GM19328 (cell line): ENCODE measurements around the gene RPS16.

Experiments used
- ATAC-seq: cut with Tn5 transposase; IDR thresholded peaks from one replicate; pipeline ENCODE4 v1.9.1; 2021; ENCODE audit warnings: mild to moderate bottlenecking, moderate library complexity; ENCODE audit not compliant: unreplicated experiment

RPS16 gene

DNA sequence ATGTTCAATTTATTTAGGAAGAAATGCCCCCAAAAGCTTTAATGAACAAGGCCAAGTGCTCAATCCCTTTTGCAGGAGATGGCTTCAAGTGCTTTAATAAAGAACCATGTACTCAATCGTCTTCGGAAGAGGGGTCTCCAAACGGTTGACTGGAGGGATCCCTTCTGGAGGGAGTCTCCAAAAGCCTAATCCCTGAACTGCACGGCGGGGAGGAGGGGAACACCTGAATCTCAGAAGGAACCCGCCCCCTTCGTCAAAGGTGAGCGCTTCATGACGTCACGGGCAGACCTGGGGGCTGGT lies 45.3 kb downstream of the RPS16 start:
- ATAC-seq, result no peak

DNA sequence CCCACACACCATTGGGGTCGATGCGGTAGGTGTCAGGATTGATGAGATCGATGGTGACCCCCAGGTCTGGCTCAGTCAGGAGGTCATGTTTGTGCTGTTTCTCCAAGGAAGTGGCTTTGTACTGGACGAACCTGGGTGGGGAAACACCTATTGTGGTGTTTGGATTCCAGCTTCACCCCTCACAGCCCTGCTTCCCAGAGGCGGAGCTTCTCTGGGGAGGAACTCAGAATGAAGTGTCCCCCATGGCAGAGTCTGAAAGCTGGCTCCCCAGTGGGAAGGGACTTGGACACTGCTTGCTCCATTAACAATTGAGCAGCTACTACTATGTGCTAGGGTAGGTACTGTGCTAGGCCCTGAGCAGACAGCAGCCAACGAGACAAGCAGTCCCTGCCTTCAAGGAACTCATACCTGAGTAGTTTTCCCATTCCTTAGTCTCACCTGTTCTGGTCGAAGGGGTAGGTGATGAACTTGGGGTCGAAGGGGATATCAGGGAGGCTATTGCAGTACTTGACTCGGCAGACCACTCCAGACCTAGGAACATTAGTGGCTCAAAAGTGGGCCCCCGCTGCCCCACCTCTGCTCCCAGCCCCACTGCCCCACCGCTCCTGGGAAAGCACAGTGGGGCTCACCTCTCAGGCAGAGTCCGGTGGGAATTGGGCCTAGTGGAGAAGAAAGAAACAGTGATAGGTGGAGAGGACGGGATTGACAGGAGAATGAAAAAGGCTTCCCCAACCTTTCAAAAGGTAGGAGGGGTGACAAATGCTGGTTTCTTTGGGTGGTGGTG lies 45.9 kb downstream of the RPS16 start:
- ATAC-seq, result no peak

DNA sequence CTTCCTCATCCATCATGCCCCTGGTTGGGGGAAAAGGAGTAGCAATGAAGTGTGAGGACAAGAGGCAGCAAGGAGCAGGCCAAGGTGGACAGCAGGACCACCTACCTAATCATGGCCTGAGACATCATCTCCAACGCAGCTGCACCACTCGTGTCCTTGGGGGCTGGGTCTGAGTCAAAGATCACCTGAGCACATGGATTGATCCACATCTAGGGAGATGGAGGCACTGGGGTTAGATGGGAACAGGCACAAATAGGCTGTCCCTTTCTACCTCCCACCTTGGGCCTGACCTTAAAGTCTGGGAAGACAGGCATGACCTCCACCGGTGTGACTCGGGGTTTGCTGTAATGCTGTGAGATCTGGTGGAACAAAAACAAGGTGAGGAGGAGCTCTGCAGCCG lies 47.1 kb downstream of the RPS16 start:
- no peak for ATAC-seq

DNA sequence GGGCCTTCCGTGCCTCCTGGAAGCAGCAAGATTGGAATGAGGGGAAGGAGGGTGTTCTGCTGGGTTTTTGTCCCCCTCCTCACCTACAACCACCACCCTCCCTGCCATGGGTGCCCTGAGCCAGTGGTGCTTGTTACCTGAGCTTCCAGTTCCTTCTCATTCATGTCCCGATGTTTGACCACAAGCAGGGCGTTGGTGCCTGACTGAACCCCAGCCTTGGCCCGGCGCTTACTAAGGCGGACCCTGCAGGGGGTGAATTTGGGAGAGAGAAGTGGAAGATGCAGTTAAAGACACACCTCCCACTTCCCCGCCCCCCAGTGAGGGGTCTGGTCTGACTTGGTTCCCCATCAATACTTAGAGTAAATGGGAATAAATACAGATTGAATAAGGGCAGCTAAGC lies 49.2 kb downstream of the RPS16 start:
- no peak for ATAC-seq

DNA sequence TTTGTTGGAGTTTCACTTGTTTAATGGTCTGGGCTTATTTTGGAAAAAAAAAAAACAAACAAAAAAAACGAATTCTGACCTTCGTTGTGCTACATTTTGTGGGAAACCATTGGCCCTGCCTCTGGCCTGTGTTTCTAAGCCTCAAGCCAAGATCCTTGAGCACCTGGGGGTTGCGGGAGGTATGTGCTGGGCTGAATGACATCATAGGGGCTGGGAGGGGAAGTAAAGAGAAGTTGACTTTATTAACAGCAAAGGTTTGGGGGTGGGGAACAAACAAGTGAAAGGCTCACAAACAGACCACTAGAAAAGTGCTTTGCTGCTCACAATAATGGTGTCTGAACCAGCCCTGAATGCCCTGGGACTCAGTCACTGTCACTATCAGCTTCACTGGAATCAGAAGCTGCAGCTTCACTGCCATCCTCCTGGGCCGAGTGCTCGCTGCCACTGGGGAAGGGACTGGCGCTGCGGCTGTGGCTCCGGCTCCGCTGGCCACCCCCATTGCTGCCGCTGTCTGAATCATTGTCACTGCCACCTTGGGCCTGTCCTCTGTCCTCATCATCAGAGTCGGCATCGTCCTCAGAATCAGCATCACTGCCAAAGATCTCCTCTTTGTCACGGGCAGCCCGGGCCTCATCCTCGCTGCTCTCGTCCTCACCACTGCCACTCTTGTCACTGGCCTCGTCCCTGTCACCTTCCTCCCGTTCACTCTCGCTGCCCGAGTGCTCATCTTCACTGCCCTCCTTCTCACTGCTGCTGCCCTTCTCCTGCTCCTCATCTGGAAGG lies 49.9 kb downstream of the RPS16 start:
- no peak for ATAC-seq

DNA sequence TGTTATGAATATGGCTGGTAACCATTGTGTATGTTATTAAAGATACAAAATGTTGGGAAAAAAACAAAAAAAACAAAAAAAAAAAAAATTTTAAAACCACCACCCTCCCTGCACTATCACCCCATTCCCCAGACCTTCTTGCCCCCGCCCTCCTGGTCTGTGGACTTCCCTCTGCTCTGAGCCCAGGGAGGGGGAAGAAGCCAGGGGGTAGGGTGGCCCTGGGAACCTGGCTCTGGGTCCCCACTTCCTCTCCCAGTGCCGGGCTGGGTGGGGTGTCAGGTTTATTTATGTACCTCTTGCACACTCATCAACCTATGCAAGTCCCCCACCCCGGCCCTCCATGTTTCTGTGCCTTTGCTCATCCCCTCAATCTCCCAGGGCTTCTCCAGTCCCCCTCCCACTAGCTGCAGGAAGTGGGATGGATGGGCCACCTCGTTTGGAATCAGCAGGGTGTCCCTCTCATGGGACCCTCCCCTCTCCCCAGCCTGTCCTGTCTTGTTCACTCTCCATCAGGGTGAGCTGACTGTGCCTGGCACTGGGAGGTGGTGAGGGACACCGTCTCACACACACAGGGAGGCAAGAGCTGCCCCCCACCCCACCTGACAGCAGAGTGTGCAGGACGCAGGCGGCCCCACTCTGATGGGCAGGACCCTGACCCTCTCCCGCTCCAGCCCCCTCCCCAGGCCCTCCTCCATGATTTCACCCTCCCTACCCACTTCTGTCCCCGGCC lies 50.7 kb downstream of the RPS16 start:
- no peak for ATAC-seq
